Activated CD8-positive, alpha-beta memory T cell treated with anti-CD3 and anti-CD28 coated beads for 4 hours (primary cell): ENCODE data around the gene CETP.
A peak's percentile ranks its signal among the peaks of the same experiment; 100 is the strongest.
"Not testable (repeated sequence)": the region's sequence is repeated elsewhere in the genome, so short reads cannot be mapped to it uniquely, and the experiment has no call there.

Source experiments
- DNase-seq, 2 donors: peaks; one replicate each; pipeline ENCODE4 v3.0.0-alpha.2; 2020; ENCODE audit warnings: low read depth in 2 of 2

Gene CETP

DNA sequence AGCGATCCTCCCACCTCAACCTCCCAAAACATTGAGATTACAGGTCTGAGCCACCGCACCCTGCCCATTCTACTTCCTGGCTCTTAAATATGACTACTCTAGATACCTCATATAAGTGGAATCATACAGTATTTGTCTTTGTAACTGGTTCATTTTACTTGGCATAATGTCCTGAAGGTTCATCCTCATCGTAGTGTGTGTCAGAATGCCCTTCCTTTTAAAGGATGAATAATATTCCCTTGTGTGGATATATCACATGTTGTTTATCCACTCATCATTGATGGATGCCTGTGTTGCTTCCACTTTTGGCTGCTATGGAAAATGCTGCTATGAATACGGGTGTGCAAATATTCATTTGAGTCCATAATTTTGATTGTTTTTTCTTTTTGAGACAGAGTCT lies 5.7 kb upstream of the CETP start:
- no peak for DNase-seq

DNA sequence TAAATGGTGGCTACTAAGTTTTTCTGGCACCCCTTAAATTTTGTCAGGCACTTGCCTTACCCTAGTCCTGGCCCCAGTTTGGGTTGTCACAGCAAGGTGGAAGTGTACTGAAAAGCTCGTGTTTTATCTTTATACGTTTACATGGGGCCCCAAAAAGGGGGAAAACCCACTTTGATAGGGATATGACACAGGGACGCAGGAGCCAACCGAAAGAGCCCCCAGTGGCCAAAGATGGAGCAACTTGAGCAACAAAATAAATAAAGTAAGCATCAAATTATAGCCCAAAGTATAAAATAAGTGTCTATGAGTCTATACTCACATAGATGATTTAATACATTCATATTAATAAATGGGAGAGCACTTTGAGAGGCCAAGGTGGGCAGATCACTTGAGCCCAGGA lies 5.0 kb upstream of the CETP start:
- DNase-seq = no peak

DNA sequence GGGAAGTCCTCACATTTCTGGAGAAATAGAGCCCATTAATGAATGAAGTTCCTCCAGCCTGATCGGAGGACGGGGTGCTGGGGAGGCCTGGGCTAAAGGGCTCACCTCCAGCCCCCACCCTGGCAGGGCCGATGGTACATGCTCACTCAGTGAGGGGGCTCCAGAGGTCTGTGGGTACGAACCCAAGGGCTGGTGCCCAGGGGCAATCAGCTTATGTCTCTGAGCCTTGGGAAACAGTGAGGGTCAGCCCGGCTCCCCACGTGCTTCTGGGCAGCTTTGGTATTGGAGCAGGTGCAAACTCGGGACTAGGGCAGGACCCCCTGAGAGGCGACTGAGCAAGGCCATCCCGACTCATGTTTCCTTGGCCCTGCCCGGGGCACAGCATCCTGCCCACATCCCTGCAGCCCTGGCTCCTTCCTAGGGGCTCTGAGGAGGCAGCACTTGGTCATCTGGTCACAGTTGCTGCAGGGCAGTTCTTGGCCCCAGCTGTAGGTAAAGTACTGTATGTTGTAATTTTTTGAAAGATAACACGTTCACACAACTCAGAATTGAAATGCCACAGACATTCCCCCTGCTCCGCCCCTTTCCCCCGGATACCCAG lies 969 bp upstream of the CETP start:
- DNase-seq = no peak

DNA sequence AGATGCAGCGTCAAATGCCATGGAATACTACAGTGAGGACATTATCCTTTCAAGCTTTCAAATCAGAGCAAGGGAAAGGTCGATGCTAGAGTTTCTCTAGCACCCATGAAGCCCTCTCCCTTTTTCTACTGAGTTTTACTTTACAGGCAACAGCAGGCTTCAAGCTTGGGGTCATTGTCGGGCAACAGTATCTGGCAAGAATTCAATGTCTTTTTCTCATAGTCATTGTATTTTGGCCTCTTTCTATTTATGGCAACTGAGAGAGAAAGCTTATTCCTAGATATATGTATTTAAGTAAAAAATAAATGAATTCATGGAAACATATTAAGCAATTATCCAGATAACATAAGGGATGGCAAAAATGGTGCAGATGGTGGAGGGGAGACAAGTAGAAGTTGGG lies 364 bp upstream of the CETP start:
- no peak for DNase-seq

DNA sequence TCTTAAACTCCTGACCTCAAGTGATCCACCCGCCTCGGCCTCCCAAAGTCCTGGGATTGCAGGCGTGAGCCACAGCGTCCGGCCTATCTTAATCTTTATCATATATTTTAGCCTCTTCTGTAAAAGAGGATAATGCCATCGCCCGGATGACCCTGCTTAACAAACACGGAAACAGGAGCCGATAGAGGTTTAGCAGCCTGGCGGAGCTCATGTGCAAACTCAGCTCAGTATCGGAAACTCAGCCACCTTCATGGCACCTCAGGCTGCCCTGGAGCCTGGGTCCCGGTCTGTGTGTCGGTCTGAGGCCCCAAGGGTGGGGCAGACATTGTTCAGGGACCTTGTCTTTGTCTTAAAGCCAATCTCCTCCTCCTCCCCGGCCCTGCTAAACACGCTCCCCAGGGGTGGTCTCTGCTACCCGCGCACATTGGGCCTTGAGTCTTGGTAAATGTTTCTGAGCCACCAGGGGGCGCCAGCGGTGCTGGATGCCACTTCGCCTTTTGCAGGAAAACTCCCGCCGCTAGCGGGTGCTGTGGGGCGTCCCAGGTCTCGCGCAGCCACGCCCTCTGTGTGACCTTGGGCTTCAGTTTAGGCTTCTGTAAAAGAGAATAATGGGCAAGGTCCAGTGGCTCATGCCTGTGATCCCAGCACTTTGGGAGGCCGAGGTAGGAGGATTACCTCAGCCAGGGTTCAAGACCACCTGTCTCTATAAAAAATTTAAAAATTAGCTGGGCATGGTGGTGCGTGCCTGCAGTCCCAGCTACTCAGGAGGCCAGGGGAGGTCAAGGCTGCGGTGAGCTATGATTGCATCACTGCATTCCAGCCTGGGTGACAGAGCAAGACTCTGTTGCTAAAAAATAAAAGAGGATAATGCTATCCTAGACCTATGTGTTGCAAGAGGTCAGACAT lies 2.7 kb downstream of the CETP start:
- peak; percentile 86 to 88 for DNase-seq

DNA sequence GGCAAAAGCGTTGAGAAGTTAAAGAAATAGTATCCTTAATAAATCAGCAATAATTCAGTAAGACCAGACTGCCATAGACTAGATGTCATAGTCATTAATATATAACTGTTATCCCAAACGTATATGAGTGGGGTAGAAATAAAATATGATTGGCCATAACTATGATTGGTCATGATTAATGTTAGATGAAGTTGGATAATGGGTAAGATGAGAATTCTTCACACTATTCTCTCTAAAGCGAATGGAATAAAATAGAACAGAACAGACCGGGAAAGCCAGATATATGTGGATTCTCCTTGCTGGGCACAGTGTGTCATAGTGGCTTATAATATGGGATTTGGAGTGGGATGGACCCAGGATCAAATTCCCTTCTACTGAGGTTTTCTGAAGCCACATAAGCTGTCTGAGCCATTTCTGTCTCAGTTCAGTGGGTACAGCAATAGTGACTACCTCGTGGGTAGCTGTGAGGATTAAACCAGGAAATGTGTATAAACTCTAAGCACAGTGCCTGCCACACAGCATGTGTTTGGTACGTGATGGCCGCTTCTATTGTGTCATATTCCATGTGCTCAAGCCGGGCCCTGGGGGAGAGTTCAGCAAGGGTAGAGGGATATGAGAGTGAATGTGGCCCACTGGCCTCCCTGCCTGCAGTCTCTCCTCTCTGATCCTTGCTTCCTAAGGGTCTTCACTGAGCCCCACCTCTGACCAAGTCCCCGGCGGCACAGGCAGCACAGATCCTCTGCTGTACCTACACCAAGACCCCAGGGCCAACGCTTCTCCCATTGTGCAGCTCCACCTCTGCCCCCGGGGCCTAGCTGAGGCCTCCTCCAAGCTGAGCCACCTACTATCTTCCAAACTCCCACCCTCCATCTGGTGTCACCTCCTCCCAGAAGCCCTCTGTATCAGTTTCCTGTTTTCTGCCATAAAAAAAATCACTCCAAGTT lies 3.7 kb downstream of the CETP start:
- DNase-seq = no peak

DNA sequence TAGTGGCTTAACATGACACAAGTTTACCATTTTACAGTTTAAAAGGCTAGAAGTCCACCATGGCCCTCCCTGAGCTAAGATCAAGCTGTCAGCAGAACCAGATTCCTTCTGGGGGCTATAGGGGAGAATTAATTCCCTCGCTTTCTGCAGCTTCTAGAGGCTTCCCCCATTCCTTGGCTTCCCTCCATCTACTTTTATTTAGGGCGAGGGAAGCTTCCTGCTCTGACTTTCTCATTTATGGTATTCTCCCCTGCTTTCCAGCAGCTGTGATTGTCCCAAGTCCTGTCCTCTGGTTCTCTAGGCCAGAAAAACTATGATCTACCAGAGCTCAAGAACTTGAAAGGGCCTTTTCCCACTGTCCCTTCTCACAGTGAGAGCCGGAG lies 4.3 kb downstream of the CETP start:
- no peak for DNase-seq

DNA sequence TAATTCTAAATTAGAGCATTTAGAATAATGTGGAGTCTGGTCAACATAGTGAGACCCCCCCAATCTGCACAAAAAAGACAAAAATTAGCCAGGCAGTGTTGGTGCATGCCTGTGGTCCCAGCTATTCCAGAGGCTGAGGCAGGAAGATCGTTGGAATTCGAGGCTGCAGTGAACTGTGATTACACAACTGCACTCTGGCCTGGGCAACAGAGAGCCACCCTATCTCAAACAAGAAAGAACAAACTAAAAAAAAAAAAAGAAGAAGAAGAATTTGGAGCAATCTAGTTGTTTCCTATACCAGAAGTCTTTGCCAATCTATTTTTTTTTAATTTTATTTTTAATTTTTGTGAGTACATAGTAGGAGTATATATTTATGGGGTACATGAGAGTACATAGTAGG lies 6.0 kb downstream of the CETP start:
- DNase-seq = no peak

DNA sequence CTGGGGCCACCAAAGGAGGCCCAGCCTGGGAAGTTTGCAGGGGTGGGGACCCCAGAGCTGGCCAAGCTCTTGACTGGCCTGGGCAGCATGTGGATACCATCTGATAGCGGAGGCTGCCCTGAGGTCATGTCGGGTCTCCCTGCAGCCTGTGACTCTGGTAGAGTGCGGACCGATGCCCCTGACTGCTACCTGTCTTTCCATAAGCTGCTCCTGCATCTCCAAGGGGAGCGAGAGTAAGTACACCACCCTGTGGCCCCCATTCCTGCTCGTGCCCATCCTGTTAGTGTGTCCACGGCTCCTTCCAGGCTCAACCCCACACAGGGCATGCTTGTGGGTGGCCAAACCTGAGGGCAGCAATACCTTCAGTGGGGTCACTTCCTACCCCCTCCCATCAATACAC lies 8.0 kb downstream of the CETP start:
- no peak for DNase-seq

DNA sequence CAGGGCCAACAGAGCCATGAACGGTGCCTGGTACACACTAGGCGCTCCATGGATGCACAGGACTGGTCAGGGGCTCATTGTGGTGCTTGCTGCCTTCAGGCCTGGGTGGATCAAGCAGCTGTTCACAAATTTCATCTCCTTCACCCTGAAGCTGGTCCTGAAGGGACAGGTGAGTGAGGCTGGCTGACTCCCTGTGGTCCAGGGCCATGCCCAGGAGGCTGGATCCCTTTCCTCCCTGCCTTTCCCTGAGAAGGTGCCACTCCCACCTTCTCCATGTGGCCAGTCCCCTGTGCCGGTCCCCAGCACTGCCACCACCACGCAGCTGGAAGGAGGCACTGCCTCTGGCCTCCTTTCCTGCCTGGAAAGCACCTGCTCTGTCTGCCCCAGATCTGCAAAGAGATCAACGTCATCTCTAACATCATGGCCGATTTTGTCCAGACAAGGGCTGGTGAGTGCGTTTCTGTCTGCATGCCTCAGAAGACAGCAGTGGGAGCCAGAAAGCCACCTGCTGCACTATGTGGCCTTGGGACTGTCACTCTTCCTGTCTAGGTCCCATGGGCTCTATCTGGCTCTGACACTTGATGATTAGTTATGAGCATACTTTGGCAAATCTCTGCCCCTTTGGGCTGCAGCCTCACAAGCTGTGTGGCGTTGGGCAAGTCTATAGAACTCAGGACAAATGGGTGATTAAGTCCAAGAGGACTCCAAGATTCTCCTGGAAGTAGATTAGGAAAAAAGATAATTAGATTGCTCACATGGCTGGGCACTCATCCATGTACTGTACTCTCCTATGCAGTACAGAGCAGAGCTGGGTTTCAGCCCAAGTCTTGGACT lies 9.4 kb downstream of the CETP start:
- DNase-seq = no peak

DNA sequence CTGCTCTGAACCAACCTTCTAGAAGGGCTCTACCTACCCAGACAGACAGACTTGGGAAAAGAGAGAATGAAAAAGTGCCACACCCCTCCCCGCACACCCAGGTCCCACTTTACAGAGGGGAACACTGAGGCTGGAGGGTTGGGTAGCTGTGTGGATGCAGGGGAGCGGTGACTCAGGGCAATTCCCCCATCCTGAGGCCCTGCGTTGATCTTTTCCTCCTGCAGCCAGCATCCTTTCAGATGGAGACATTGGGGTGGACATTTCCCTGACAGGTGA lies 10.0 kb downstream of the CETP start:
- no peak for DNase-seq

DNA sequence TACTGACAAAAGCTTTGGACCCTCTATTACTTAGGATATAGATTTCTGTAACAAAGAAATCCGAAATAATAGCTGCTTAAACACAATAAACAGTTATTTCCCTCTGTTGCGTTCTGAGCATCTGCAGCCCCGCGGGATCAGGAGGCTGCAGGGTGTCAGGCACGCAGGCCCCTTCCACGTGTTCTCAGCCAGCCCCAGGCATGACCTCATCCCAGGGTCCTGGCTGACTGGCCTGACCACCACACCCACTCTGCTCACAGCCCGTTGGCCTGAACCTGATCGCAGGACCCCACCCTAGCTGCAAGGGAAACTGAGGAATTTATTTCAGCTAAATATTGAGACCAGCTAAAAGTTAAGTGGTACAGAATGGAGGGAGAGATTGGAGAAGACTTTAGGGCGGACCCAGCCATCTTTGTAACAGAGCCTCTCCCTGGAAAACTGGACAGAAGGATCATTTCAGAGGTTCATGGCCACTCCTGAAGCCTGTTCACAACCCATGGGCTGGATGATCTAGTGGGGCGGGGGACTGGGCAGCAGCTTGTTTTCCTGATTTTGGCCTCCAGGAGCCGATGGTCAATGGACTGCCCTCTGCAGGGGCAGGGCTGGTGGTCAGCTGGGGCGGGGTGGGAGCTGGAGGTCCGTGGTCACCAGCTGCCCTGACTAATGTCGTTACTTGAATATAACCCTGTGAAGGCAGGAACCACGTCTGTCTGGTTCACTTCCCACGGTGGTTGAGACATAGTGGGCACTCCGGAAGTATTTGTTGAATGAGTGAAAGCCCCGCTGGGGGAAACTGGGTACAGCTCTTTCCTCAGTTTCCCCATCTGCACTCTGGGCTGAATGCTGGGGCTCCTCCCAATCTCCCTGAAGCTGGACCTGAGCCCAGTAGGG lies 10.9 kb downstream of the CETP start:
- DNase-seq = no peak

DNA sequence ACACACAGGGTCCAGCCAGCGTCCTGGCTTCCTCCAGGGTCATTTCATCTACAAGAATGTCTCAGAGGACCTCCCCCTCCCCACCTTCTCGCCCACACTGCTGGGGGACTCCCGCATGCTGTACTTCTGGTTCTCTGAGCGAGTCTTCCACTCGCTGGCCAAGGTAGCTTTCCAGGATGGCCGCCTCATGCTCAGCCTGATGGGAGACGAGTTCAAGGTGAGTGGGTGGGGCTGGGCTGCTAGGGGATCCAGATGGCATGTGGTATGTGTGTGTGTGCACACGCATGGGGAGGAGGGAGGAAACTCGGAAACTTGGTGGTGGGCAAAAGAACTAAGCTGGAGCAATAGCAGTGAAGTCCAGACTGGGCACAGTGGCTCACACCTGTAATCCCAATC lies 11.5 kb downstream of the CETP start:
- no peak for DNase-seq

DNA sequence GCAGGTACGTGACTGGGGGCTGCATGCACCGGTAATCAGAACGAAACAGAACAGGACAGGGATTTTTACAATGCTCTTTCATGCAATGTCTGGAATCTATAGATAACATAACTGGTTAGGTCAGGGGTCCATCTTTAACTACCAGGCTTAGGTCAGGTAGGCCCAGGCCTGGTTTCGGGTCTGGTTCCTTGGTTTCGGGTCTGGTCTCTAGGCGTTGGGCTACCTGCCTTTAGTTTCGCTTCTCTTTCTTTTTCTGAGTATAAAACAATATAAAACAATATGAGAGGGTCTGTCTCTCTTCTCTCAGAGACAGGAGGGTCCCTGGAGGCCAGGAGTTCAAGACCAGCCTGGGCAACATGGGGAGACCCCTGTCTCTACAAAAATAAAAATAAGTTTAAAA lies 12.1 kb downstream of the CETP start:
- not testable (repeated sequence) for DNase-seq

DNA sequence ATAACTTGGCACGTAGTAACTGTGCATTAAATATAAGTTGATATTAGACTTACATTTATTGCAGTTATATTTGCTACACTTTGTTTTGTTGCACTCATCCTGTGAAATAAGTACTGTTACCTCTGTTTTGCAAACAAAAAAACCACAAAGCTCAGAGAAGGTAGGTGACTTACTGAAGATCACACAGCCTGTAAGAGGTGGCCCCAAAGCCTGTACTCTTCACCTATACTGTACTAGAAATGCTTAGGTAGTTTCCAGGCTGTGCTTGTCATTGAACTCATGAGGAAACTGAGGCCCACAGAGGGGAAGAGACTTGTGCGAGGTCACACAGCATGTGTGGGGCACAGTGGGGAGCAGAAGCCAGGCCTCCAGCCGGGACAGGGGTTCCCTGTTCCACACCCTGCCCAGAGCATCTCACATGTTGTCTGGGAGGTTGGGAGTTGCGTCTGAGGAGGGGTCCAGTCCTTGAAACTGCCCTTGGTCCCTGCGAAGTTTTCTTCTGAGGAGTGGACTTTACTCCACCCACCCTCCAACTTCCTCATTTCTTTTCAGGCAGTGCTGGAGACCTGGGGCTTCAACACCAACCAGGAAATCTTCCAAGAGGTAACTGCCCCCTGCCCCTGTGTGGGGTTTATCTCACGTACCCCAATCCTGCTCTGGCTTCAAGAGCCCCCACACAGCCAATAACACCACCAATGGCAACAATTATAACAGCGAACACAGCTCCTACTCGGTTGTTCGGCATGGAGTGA lies 13.0 kb downstream of the CETP start:
- DNase-seq = no peak

DNA sequence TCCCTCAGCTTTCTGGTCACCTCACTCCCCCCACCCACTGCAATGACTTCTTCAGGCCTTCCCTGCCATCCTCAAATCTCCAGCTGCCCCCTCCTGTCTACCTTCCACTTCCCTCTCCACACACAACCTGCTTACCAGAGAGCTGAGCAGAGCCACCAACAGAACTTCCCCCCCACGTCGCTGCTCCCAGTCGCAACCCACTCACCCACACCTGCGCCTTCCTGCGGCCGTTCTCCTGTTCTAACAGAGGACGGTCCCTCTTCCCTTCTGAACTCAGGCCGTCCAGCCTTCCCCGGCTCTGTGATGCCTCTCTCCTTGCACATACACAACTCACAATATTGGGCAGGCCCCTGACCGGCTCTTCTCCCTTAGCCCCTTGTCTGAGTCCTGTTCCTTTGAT lies 14.0 kb downstream of the CETP start:
- DNase-seq = no peak

DNA sequence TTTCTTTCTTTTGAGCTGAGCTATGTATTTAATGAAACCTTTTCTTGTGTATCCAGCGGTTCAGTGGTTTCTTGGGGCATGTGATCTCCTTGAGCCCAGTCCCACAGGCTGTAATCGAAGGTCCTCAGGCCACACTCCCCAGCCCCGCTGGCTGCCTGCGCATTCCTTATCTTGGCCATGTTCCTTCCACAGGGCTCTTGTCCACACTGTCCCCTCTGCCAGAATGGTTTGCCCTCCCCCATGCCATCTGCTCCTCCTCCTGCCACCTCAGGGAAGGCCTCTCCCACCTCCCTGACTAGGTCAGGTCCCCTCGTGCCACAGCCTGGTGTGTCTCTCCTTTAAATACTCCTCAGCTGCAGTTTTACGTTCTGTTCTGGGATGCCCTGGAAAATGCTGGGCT lies 15.5 kb downstream of the CETP start:
- no peak for DNase-seq

DNA sequence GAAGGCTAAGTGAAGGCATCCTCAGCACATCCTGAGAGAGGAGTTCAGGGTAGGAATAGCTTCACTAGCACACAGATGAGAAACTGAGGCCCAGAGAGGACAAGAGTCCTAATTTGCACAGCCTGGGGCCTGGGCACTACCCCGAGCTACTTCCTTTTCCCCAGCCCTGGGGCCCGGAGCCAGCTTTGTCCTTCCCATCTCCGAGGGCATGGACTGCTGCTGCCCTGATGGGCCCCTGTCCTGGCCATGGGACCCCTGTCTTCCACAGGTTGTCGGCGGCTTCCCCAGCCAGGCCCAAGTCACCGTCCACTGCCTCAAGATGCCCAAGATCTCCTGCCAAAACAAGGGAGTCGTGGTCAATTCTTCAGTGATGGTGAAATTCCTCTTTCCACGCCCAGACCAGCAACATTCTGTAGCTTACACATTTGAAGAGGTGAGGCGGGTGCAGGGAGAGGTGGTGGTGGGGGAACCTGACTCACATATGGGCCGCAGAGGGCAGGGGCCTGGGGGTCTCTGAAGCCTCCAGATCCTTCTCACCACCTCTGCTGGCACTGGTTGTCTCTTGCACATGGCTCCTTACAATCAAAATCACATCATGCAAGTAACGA lies 16.2 kb downstream of the CETP start:
- no peak for DNase-seq

DNA sequence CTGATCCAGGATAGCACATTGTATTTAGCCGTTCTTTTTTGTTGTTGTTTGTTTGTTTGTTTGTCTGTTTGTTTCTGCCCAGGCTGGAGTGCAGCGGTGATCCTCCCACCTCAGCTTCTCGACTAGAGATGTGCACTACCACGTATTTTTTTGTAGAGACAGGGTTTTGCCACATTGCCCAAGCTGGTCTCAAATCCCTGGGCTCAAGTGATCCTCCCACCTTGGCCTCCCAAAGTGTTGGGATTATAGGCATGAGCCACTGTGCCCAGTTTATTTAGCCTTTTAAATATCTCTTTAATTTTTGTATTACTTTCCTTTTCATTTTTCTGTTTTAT lies 18.4 kb downstream of the CETP start:
- DNase-seq = no peak
